ENCODE results near the gene MACROD2. TPM values are rescaled to one million over a fixed set of nuclear protein-coding genes. Genes with fewer than 3 reads are reported as not detected.
"Not testable (repeated sequence)": the region's sequence is repeated elsewhere in the genome, so short reads cannot be mapped to it uniquely, and the experiment has no call there.

The MACROD2 gene
- total RNA-seq, 1 donor from 2014 or later: 0.85 TPM

DNA sequence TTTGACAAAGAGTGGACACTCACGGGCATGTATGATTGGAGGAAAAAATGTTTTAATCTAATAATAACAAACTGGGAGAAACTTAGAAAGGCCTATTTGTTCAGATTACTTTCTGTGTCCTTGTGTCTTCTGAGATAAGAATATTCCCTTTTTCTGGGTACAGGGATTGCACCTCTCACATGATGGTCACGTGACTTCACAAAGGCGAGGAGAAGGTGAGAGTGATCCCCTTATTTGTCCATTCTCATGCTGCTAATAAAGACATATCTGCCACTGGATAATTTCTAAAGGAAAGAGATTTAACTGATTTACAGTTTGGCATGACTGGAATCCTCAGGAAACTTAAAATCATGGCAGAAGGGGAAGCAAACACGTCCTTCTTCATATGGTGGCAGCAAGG is 1331.8 kb downstream of the MACROD2 start:
- no peak for DNase-seq

DNA sequence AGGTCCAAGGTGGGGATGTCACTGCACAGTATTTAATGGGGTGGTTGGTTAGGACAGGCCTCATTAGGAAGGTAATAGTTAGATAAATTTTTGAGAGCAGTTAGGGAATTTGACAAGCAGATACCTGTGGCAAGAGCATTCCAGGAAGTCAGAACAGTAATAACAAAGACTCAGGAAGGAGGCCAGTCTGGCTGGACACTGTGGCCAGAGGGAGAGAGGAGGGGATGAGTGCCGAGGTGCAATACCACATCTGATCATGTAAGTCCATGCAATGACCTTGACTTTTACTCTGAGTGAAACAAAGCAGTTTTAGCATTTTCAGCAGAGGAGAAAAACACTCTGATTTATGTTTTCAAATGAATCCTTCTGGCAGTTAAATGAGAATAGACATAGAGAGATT is 1332.8 kb downstream of the MACROD2 start:
- no peak for DNase-seq

DNA sequence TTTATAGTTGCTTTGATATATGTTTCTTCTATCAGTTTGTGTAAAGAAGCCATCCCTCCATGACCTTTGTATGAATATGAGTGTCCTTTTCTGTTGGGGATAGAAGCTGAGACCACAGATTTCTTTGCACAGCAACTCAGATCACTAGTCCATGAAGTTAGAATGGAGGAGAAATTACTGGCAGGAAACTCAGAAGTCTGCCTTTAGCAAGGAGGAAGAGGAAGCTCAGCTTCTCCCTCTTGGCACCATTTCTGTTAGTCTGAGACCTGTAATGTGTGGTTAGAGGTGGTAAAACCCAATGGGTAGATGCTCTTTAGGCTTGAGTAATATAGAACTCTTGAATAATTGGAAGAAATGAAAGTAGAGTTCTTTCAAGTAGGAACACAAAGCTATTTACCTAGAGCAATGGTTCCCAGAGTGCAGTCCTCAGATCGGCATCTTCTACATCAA is 1337.4 kb downstream of the MACROD2 start:
- DNase-seq: no peak

DNA sequence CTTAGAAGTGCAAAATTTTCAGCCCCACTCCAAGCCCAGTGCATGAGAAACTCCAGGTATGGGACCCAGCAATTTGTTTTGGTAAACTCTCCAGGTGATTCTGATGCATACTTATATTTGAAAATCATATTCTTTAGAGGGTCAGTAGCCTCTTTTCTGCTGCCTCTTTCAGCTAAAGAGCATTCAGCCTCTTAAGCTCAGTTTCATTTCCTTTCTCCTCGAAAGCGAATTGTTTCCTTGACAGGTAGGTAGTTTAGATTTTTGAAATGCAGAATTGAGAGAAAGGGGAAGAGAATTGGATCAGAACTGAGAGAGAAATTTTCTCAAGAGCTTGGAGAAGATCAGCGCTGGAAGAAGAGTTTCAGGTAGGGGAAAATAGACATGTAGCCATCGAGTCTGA is 1337.9 kb downstream of the MACROD2 start:
- DNase-seq: no peak

DNA sequence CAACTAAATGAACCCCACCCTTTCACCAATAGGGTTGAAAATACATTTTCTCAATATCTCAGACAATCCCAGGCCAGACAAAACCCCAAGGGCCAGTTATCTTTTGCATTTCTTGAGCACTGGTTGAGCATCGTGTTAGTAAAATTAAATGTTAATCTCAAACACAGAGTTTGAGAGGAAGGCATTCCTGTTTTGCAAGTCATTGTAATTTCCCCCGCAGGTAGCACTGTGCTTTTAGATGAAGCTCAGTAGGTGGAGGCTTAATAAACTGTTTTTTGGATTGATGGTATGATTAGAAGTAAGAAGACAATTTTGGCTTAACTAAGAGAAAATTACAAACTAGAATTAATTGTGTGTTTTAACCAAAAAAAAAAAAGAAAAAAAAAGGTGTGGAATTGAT is 1340.7 kb downstream of the MACROD2 start:
- DNase-seq: no peak

DNA sequence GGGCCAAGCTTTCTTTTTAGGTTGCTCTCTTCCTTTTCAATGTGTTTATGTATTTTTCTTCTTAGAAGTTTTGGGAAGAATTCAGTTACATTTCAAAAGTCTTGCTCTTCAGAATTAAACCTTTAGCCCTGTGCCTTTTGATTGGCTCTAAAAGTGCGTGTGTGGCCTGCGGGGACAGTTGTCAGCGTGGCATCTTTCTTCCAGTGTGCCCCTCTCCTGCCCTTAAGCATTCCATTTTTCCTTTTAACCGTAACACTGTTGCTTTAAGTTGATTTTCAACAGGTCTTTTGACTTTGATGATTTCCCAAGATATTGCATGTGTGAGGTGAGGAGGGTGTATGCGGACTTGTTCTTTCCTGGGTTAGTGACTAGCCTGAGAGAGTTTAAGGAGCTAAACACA is 1341.2 kb downstream of the MACROD2 start:
- DNase-seq: no peak

DNA sequence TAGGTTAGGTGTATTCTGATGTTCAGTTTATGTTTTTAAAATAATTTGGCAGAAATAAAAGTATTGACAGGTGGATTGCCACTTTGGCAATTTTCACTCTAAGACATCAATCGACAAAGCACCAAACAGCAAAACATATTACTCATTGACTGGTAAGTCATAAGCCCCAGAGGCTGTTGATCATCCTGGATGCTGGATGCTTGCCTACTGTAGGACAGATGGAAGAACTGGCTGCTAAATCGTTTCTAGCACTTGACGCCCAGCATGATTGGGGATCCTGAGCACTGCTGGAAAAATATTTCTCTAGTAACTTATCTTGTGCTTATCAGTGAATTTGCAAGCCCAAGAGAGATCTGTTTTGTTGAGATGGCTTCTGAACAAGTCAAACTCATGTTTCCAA is 1343.9 kb downstream of the MACROD2 start:
- DNase-seq: no peak

DNA sequence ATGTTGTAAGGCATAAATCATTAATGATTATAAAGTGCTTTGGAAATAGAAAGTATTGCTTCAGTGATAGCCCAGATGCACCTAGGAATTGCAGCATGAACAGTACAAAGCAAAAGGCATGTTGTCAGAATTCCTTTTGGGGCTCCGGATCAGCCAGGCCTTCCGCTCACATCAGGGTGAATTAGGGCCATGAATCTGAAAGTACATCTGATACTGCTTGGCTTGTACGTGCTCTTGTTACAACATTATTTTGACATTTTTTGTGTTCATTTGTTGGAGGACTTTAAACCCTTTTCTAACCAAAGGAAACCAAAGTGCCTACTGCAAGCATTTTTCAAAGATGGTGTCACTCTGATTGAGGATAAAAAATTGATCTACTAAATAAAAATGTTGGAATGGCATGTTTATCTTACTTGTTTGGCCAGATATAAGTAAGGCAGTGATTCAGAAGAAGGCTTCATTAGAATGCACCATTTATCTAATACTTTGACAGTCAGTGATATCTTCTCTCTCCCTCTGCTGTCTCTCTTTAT is 1347.7 kb downstream of the MACROD2 start:
- DNase-seq: no peak

DNA sequence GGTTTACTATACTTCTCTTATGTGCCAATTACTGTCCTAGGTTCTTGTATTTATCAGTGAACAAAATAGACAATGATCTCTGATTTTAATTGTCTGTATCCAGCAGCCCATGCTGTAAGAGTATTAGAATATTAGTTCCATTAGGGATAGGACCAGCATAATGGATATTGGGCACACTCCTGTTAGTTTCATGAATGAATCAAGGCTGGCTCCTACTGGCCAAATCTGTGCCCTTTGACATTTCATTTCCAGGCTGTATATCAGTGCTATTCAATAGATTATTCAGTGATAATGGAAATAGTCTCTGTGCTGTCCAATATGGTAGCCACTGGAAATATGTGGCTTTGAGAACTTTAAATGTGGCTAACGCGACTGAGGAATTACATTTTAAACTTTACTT is 1350.0 kb downstream of the MACROD2 start:
- no peak for DNase-seq

DNA sequence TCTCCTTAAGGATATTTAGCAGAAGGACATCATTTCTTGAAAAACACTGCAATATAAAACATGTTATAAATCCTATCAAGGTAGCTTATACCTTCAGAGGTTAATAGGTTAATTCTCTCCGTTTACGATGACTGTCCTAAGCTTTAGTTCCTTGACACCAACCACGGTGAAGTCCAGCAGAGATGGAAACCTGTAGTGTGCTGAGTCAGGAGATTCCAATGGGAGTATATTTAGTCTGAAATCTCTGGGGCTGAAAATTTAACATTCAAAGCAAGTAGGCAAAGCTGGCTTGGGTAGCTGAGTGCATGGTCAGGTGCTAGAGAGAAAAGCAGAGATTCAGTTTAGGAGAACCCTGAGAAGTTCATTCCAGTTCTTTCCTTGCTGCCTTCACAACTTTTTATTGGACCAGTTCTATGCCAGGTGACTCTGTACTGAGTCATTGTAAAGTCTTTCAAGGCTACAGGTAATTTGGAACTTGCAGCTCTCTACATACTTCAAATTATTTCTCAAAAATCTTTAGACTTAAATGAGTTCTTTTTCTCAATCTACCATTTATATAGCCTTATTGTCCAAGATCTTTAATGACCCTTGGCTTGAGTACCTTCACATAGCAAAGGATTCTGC is 1351.5 kb downstream of the MACROD2 start:
- no peak for DNase-seq

DNA sequence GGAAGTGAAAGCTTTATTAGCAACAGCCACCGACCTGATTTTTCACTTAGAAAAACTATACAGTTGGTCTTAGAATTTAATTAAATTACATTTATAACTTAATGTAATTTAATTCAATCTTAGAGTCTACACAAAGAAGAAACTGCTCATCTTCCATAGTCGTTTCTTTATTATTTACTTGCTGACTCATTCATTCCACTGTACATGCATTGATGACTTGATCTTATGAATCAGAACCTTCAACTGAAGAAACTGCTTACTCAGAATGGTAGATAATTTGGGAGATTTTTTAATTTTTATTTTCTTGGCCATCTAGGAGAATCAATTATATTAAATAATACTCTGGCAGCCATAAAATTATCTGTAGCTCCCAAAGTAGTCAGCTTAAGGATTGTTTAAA is 1363.7 kb downstream of the MACROD2 start:
- no peak for DNase-seq

DNA sequence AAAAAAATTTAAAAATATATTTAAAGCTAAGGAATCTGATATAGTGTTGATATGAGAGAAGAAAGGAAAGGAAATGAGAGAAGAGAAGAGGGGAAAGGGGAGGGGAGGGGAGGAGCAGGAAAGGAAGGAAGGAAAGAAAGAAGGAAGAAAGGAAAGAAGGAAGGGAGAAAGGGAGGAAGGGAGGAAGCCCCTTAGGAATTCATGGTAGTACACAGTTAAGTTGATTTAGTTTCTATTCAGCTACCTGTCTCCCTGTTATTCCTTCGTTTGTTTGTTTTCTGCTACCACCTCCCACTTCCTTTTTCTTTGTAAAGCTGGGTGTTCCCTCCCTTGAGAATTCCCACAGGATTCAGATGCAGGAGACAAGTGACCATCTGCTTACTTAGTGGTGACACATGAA is 1367.5 kb downstream of the MACROD2 start:
- no peak for DNase-seq

DNA sequence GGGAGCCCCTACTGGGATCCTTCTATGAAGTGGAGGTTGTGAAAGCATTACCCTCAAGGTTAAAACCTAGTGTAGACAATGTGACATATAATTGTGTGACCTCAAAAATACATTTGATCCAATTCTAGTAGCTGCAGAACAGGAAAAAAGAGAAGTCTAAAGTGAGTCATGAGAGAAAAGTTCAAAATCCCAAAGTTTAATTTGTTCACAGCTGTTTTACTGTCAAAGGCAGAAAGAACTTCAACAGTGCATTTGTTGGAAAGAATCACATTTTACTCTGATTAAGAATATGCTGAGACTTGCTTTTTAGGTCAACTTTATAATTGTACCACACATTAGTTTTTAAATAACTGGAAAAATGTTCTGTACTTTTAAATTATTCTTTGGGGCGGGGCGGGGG is 1369.5 kb downstream of the MACROD2 start:
- no peak for DNase-seq

DNA sequence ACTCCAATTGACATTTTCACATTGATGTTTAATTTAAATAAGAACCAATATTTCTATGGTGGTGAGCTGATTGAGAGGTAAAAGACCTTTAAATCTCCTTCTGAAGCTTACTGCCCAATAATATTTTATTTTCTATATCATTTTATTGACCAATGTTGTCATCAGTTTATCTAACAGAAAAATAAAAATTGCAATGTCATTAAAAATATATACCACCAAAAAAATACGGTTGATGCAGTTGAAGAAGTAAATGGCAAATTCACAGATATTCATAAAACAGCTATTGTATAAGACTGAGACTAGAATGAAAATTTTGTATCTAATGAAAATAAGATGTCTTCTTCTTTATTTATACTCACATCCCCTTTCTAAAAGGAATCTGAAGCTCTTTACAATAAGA is 1375.1 kb downstream of the MACROD2 start:
- no peak for DNase-seq

DNA sequence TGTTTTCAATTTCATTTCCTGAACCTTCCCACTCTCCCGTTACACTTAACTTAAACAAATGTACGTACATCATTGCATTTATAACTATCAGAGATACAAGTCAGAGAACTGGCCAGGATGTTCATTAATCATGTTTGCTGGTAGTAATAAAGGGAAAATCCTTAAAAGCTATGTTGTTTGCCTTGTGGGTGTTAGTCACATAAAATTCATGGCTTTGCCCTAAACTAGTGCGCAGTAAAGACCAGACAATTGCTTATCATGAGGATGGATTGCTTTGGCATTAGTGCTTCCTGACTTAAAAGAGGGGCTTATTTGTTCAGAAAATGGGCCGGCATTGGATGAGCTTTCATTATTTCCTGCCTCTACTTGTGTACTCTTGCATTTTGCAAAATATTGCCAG is 1379.4 kb downstream of the MACROD2 start:
- no peak for DNase-seq

DNA sequence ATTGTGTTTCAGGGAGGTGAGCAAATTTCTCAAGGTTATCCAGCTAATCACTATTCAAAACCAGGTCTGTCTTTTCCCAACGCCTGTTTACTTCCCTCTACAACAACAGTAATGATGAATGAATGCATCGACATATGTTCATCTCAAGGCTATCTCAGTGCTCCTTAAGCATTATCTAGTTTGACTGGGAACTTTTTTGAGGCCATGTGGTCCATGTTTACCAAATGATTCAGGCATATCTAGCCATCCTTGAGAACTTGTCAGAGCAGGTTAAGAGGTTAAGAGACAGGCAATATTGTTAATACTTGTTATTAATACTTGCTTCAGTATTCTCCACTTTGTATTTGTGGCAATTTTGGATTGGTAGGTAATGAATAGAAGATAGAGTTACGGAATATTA is 1380.5 kb downstream of the MACROD2 start:
- no peak for DNase-seq

DNA sequence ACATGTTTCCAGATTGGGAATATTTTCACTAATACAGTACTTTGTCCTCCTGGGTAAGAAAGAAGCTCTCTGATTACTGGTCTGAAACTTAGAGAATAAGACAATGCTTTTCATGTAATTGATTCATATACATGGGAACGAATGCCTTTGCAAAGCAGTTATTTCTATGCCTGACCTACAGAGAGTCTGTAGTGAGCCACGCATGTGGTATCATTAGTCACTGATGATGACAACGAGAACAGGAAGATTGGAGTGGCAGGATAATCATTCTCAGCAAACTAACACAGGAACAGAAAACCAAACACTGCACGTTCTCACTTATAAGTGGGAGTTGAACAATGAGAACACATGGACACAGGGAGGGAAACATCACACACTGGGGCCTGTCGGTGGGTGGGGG is 1382.3 kb downstream of the MACROD2 start:
- DNase-seq: not testable (repeated sequence)

DNA sequence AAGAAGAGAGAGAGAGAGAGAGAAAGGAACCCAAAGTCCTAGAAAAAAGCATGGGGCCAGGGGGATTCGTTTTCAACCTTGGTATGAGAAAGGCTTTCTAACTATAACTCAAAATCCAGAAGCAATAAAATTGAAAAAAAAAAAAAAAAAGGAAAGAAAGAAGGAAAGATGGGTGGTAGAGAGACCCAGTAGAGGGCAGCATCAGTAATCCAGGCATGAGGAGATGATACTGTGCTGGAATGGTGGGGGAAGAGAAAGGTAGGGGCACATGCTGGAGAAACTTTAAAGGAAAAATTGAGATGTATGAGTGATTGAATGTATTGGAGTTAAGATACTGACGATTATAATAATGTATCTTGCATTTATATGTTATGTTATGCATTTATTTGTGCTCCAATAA is 1382.8 kb downstream of the MACROD2 start:
- DNase-seq: no peak

DNA sequence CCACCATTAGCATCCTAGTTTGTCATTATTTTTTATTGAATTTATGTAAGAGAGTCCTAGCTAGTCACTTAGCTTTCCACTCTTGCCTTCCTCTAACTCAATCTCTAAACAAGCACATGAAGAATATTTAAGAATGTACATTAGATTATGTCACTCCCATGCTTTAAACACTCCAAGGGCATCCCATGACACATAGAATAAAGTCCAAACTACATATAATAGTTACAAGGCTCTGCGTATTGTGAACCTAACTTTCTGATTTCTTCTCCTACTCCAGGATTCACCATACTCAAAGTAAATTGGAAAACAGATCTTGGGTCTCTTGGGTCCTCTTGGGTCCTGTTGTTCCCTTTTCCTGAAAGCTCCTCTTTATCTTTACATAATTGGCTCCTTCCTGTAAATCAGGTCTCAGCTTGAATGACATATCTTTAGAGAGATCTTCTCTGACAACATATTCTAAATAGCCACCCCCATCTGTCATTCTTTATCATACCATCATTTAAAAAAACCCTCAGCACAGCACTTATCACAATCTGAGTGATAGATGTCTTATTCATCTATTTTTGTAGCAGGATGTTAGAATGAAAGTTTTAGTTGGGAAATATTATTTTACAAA is 1384.5 kb downstream of the MACROD2 start:
- no peak for DNase-seq

DNA sequence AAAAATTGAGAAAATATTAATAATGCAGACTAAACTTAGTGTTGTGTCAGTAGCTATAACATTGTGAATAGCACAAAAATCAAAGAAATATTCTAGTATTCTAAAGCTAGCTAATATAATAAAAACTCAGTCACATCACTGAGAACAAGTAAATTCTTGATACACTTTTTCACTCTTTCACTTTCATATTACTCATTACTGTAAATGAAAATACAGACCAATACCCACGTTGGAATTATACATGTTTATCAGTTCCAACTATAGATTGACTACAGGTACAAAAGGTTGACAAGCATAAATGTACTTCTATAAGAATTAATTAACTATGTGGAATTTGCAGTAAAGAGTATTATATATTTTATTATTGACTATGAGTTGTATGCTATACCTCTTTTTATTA is 1385.5 kb downstream of the MACROD2 start:
- no peak for DNase-seq

DNA sequence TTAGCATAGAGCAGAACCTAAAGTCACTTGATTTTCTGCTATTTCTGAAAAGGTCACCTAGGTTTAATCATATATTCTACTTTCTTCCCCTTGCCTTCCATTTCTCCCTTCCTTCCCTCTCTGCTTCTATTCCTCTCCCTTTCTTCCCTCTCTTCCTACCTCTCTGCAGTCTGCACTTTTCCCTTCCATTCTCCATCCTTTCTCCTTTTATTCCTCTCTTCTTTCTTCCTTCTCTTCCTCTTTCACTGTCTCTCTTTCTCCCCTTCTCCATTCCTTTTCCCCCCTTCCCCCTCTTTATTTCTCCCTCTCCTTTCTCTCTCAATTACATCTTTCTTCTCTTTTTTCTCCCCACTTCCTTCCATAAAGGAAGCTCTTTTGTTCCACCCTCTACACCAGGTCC is 1391.9 kb downstream of the MACROD2 start:
- DNase-seq: no peak

DNA sequence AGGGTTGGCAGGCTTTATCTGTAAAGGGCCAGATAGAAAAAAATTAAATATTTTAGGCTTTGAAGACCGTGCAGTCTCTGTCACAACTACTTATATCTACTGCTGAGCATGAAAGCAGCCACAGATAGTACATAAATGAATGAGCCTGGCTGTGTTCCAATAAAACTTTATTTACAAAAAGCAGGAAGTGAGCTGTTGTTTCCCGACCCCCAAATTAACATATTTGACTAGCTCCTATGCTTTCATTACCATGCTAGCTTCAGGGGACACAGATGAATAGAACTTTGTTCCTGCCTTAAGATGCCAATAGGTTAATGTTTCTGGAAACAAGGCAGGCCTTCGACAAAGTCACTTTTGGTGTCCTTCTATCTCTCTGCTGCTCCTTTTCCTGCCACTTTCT is 1400.1 kb downstream of the MACROD2 start:
- no peak for DNase-seq

DNA sequence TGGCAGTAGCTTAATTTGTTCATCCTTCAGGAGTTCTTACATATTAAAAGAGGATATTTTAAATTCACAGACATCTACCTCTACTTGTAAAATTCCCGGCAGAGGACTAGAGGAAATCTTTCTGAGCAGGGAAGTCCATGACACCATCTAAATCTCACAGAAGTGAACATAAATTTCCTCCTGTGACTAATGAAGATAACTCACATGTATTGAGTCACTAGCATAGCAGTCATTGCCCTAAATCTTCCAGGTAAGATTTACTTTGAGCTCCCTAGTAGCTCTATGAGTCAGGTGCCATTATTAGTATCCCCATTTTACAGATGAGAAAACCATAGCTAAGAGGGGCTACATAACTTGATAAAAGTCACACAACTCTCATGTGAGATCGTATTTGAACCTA is 1400.7 kb downstream of the MACROD2 start:
- DNase-seq: no peak

DNA sequence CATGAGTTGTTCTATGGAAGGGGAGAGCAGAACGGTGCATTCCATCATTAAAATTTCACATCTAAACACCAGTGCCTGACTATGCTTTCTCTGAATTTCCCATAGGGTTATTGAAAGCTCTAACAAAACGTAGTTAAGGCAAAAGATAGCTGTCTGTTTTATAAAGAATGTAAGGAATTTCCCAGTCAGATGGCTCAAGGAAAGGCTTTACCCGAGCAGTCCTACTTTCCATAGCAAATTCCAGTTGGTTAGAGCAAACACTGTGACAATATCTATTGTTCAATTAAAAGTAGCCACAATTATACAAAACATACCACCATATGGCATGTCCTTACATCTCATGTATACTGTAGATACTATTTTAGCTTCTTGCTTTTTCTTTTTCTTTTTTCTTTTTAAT is 1401.6 kb downstream of the MACROD2 start:
- no peak for DNase-seq

DNA sequence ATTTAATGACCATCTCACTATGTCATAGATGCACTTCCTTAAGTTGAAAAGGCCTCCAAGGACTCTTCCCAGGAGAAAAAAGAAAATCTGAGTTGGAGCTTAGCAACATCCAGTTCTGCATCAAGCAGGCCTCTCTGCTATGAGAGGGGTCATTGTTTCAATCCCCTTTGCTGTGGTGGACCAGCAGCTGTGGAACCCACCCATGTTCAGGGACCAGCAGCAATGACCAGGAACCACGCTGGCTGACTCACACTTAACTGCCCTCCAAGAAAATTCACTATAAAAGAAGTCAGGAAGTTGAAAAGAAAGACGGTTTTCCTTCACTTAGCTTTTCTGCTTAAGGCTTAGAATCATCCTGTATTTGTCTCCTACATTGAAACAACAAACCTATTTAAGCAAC is 1404.5 kb downstream of the MACROD2 start:
- no peak for DNase-seq

Measured in dermis blood vessel endothelial cell (primary cell).